Measurements from ENCODE around the gene PRKCZ.

The PRKCZ gene

GRCh38 chr1:2100780-2101108 lies 50.5 kb downstream of the PRKCZ start:
- no peak for DNase-seq (ENCODE audit: low read depth in 4 of 4, low spot score in 1 of 4)

GRCh38 chr1:2101531-2101930 lies 51.3 kb downstream of the PRKCZ start:
- DNase-seq (ENCODE audit: low read depth in 4 of 4, low spot score in 1 of 4), result no peak

- no peak for DNase-seq (ENCODE audit: low read depth in 4 of 4, low spot score in 1 of 4)
Observed at GRCh38 chr1:2101946-2102345, 51.7 kb downstream of the PRKCZ start.

GRCh38 chr1:2102753-2103152 lies 52.5 kb downstream of the PRKCZ start:
- DNase-seq (ENCODE audit: low read depth in 4 of 4, low spot score in 1 of 4), result no peak

- DNase-seq (ENCODE audit: low read depth in 4 of 4, low spot score in 1 of 4), result no peak
Observed at GRCh38 chr1:2103266-2103900, 53.2 kb downstream of the PRKCZ start.

GRCh38 chr1:2103901-2104590 lies 53.8 kb downstream of the PRKCZ start:
- DNase-seq (ENCODE audit: low read depth in 4 of 4, low spot score in 1 of 4), result no peak

GRCh38 chr1:2104621-2105427 lies 54.6 kb downstream of the PRKCZ start:
- no peak for DNase-seq (ENCODE audit: low read depth in 4 of 4, low spot score in 1 of 4)

GRCh38 chr1:2105781-2106524 lies 55.7 kb downstream of the PRKCZ start:
- no peak for DNase-seq (ENCODE audit: low read depth in 4 of 4, low spot score in 1 of 4)

GRCh38 chr1:2106659-2107405 lies 56.6 kb downstream of the PRKCZ start:
- no peak for DNase-seq (ENCODE audit: low read depth in 4 of 4, low spot score in 1 of 4)

GRCh38 chr1:2107586-2108212 lies 57.5 kb downstream of the PRKCZ start:
- no peak for DNase-seq (ENCODE audit: low read depth in 4 of 4, low spot score in 1 of 4)

GRCh38 chr1:2108213-2108876 lies 58.1 kb downstream of the PRKCZ start:
- no peak for DNase-seq (ENCODE audit: low read depth in 4 of 4, low spot score in 1 of 4)

- DNase-seq (ENCODE audit: low read depth in 4 of 4, low spot score in 1 of 4), result no peak
Observed at GRCh38 chr1:2108877-2109580, 58.8 kb downstream of the PRKCZ start.

GRCh38 chr1:2109581-2110021 lies 59.4 kb downstream of the PRKCZ start:
- no peak for DNase-seq (ENCODE audit: low read depth in 4 of 4, low spot score in 1 of 4)

- DNase-seq (ENCODE audit: low read depth in 4 of 4, low spot score in 1 of 4), result no peak
Observed at GRCh38 chr1:2110191-2110737, 60.1 kb downstream of the PRKCZ start.

- no peak for DNase-seq (ENCODE audit: low read depth in 4 of 4, low spot score in 1 of 4)
Observed at GRCh38 chr1:2110738-2111673, 60.8 kb downstream of the PRKCZ start.

- DNase-seq (ENCODE audit: low read depth in 4 of 4, low spot score in 1 of 4), result no peak
Observed at GRCh38 chr1:2111674-2112035, 61.4 kb downstream of the PRKCZ start.

GRCh38 chr1:2112280-2112701 lies 62.1 kb downstream of the PRKCZ start:
- no peak for DNase-seq (ENCODE audit: low read depth in 4 of 4, low spot score in 1 of 4)

- no peak for DNase-seq (ENCODE audit: low read depth in 4 of 4, low spot score in 1 of 4)
Observed at GRCh38 chr1:2113620-2114135, 63.5 kb downstream of the PRKCZ start.

Data from stimulated activated CD4-positive, alpha-beta T cell treated with anti-CD3 and anti-CD28 coated beads, Interleukin-1b, Interleukin-23, amount 100 ng/mL, for 24 hours (primary cell).